Measurements from ENCODE around the gene TRPM5.

TRPM5 gene

DNA sequence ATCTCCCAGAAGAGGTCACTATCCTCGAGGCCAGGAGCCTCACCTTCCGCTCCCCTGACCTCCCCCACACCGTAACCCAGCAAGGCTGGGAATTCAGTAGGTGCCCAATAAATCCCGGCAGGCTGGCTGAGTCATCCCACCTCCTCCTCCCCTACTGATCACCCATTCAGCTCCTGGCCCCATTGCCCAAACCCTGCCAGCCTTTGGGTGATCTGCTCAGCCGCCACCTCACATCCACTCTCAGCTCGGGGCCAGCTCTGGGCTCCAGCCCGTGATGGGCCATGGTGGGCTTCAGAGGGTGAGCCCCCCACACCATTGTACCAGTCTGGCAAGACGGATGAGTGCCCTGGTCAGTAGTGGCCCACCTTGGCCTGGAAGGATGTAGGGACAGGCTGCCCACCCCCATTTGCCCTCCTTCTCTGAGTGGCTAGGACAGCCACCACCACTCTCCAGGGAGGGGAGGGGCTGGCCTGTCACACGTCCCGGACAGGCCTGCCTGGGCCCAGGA lies 8.2 kb downstream of the TRPM5 start:
- DNase-seq: no peak

DNA sequence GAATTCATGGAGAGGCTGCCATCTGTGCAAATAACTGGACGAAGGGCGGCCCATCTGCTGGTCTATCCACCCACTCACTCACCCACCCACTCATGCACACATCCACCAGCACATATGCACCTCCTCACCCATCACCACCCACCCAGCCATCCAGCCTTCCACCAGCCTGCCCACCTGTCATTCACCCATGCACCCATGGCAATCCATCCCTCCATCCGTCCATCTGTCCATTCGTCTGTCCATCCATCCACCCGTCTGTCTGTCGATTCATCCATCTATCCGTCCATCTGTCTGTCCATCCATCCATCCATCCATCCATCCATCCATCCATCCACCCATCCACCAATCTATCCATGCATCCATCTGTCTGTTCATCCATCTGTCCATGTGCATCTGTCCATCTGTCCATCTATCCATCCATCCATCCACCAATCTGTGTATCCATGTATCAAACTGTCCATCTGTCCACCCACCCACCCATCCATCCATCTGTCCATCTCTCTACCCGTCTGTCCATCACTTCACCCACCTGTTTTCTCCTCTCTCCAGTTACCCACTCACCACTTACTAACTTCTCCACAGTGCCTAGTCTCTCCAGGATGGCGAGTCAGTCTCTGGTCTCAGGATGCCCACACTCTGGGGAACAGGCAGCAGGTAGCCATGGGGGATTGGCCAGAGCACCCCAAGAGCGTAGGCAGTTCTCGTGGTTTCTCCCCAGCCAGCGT lies 8.9 kb downstream of the TRPM5 start:
- DNase-seq: no peak

DNA sequence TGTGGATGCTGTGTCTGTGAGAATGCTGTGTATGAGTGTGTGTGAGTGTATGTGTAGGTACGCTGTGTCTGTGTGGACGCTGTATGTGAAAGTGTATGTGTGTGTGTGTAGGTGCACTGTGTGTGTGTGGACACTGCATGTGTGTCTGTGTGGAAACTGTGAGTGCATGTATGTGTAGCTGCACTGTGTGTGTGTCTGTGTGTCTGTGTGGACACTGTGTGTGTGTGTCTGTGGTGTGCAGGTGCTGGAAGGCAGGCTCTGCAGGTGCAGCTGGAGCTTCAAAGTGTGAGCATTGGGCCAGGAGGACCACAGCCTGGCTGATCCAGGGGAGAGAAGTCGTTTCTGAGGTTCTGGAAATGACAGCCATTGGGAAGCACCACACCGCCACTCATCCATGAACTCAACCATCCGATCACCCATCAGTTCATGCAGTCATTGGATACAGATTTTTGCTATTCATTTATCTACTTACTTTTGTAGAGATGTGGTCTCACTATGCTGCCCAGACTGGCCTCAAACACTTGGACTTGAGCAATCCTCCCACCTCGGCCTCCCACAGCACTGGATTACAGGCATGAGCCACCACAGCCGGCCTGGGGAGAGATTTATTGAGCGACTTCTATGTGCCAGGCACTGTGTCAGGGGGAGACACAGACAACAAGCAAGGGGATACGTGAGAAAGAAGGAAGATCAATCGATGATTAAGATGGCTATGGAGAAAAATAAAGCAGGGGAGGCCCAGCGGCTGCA lies 9.6 kb downstream of the TRPM5 start:
- no peak for DNase-seq

DNA sequence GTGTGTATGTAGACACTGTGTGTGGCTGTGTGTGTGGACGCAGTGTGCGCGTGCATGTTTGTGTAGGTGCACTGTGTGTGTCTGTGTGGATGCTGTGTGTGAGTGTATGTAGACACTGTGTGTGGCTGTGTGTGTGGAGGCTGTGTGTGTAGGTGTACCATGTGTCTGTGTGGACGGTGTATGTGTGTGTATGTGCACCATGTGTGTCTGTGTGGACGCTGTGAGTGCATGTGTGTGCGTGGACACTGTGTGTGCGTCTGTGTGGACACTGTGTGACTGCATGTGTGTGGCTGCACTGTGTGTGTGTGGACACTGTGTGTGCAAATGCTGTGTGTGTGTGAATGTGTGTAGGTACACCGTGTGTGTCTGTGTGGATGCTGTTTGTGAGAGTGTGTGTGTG lies 10.3 kb downstream of the TRPM5 start:
- DNase-seq: no peak

DNA sequence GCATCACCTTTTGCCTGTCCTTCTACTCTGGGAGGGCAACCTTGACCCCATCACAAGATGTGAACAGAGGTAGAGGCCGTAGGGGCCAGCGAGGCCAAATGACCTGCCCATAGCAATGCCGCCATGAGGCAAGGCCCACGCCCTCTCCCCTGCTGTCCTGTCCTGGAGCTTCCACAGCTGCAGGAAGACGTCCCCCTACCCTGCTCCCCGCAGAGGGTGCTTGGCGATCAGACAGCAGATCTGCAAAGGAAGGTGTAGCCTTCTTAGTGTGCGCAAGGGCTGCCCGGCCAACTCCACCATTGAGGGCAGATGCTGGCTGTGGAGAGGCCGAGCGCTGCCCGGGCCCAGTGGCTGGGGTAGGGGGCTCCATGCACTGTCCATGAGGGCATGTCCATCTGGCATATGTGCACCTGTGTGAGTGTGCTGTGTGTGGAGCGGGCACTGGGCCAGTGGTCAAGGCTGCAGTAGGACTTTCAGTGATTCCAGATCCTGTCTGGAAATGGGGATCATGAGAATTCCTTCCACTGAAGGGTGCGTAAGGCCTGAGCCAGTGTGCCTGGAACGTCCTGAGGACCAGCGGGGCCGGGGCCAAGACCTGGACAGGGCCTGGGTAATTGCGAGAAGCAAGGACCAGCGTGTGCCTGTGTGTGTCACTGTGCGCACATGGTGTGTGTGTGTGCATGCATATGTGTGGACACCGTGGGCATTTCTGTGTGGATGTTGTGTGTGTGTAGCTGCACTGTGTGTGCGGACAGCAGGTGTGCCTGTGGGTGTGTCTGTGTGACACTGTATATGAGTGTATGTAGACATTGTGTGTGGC lies 11.0 kb downstream of the TRPM5 start:
- DNase-seq: no peak

DNA sequence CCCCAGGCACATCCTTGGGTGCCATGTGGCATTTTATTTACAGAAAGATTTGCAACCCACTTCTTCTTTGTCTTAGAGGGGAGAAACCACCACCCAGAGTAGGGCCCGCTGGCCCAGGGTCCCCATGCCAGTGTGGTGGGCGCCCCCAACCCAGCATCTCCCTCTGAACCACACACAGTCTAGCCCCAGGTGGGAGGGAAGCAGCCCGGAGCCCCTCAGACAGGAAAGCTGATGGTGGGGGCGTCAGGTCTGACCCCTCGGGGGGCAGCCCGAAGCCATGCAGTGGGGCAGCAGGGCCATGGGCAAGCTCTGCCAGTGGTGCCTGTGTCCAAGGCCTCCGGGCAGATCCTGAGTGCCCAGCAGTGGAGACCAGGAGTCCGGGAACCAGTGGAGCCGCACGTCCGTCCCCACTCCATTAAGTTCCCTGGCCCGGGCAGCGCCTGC lies 11.7 kb downstream of the TRPM5 start:
- no peak for DNase-seq

DNA sequence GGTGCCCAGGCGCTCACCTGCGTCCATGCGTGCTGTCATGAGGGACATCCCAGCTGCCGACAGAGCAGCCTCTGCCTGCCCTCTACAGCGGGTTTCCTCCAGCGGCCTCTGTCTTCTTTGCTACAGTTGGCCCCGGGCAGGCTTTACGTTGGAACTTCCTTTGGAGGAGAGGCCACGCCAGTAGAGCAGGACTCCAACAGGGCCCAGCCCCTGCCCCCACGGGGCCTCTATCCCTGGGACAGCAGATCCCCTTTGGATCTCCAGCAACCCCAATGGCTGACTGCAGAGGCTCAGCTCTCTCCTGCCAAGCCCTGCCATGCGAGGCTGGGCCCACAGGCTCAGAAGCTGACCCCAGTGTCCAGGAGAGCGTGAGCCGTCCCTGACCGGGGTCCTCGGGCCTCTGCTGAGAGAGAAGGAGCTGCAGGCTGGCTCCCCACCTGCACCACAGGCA lies 12.1 kb downstream of the TRPM5 start:
- no peak for DNase-seq

DNA sequence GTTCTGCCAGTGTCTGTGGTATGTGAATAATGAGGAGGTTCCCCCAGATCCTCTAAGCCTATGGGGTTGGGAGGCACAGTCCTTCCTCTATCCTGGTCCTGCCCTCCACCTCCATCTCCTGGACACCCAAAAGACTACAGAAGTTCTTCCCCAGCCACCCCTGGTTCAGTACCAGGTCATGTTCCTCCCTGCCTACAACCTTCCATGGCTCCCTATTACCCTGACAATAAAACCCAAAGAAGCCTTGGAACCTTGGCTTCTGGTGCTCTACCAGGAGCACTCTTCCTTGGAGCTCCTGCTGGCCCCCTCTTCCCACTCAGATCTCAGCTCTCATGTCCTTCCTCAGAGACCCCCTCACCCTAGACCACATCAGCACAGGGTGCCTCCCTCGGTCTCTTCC lies 12.9 kb downstream of the TRPM5 start:
- no peak for DNase-seq

DNA sequence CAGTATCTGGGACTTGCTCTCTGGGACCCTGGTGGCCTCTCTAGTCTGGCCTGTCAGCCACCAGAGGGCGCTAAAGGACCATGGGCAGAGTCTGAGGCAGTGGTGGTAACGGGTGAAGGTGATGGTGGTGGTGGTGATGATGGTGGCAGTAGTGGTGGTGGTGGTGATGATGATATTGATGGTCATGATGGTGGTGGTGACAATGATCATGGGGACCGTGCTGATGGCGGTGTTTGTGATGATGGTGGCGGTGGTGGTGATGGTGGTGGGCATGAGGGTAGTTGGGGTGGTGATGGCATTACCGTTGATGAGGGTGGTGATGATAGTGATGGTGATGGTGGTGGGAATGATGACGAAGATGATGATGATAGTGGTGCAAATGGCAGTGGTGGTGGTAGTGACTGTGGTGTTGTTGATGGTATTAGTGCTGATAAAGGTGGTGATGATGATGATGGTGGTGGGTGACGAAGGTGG lies 16.0 kb downstream of the TRPM5 start:
- peak; percentile 85 for DNase-seq

DNA sequence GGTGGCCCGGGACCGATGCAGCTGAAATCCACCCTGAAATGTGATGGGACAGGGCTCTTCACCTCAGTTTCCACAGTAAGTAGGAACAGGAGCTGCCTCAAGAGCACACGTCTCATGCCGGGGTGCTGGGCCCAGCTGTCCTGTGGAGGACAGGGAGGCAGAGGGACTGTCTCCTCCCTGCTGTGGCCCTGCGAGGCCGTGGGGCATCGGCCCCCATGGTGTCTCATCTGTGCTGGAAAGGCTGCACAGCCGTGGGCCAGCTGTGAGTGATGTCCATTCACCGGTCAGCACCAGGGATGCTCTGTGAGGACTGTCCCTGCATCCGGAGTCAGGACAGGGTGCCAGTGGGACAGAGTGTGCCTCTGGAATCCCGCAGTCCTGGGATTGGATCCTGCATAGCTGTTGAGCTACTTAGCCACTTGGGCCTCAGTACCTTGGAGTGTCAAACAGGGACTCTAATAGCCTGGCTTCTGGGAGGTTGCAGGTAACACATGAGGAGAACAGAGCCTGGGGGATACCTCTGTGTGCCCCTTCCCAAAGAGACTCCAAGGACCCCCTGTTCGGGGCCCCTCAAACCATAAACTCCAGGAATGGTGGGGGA lies 16.5 kb downstream of the TRPM5 start:
- DNase-seq: no peak

DNA sequence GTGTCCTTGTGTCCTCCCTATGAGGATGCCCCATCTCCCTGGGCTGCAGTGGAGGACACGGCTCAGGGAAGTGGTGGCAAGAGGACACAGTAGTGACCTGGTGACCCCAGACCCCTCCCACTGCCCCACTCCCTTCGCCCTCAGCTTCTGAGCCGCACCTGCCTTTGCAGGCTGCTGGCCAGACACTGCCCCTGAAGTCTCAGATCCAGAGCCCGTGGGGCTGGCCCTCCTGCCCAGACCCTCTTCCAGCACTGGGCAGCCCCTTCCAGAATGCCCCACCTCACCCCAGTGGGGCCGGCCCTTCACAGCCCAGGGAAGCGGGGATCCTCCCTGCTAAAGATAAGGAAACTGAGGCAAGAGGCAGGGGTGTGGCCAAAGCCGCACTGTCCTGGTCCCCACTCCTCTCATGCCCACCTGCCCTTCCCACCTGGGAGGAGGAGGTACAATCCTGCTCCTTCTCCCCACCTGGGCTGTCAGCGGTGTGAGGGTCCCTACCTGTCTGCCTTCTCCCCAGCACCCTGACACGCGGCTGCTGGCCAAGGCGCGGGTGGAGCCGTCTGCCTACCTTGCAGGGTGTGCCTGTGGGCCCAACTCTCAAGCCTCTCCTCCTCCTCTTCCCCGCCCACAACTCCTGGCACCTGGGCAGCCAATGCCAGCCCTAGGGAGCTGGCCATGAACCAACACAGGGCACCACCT lies 17.3 kb downstream of the TRPM5 start:
- no peak for DNase-seq

DNA sequence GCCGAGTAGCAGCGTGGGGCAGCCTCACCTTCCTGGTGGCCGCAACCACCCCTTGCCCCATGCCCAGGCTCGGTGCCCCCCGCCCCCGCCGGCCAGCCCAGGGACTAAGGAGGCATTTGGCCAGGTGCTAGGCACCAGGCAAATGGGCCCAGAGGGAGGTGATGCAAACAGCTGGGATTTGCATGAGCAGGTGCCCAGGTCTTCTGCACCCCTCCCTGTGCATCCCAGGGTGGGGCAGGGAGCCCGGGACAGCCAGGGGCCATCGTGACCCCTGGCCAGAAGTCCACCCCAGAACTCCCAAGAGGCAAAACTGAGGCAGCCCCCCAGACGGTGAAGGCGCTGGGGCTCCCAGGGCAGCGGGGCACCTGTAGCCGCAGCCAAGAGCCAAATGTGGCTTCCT lies 18.1 kb downstream of the TRPM5 start:
- no peak for DNase-seq

DNA sequence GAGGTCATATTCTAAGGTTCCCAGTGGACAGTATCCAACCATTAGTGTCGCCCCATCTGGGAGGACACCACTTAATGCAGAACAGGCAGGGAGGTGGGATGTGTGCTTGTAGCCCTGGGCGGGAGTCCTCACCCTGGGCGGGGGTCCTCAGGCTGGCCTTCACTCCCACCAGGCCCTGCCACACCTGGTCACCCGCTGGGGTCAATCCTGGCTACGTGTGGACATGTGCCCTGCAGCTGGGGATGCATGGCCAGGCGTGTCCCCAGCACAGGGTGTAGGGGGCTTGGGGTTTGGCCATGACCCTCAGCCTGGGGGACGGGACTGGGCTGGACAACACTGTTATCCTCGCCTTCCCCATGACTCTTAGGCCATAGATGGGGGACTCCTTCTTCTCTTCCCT lies 18.8 kb downstream of the TRPM5 start:
- no peak for DNase-seq

DNA sequence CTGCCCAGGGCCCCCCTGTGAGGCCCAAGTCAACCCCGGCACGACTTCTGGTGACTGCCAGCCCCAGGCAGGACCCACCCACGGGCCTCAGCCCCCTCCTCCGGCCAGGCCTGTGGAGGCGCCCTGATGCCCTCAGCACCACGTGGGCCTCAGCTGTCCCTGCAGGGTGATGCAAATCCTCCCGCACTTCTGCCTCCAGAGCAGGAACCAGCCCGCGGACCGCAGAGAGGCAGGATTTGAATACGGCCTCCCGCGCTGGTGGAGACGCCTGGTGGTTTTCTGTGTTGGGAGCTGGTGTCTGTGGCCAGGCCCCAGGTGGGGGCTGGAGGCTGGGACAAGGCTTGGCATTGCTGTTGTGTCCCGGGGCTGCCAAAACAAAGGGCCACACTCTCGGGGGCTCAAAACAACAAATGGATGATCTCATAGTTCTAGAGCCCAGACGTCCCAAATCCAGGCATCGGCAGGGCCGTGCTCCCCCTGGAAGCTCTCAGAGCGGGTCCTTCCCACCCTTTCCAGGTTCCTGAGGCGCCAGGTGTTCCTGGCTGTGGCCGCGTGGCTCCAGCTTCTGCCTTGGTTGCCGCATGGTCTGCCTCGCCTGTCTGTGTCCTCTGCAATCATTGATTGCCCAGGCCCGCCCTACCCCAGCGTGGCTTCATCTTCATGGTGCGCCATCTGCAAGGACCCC lies 19.4 kb downstream of the TRPM5 start:
- DNase-seq: no peak

DNA sequence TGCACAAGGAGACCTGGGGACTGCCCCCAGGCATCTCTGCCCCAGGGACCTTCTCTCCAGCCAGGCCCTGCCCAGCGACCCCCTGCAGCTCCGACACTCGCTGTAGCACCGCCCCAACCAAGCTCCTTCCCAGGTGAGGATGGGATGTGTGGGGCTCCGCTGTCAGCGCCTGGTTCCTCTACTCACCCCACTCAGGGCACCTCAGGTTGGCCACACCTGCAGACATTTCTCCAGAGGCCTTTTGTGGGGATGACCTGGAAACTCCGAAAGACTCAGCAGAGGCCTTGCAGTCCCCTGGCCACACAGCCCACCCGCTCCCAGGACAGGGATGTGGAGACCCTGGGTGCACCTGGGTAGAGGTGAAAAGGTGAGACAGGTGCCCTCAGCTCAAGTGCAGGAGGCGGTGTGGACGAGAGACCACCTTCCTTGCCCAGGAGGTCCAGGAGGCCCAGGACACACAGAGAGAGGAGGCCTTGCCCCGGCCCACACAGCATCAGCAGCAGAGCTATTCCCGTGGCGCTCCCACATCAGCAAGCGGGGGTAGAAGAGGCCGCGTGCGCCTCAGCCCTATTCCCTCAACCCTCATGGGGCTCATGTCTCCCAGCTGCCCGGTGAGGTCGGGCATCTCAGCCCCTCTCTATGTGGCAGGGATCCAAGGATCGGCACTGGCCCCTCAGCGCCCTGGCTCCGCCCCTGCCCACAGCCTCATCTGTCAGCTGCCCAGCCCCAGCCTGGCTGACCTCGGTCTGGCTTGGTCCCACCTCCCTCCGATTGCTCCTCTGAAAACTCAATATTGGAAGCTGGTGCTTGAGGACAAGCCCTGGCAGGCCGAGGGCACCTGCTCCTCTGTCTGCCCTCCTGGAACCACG lies 20.9 kb downstream of the TRPM5 start:
- no peak for DNase-seq

DNA sequence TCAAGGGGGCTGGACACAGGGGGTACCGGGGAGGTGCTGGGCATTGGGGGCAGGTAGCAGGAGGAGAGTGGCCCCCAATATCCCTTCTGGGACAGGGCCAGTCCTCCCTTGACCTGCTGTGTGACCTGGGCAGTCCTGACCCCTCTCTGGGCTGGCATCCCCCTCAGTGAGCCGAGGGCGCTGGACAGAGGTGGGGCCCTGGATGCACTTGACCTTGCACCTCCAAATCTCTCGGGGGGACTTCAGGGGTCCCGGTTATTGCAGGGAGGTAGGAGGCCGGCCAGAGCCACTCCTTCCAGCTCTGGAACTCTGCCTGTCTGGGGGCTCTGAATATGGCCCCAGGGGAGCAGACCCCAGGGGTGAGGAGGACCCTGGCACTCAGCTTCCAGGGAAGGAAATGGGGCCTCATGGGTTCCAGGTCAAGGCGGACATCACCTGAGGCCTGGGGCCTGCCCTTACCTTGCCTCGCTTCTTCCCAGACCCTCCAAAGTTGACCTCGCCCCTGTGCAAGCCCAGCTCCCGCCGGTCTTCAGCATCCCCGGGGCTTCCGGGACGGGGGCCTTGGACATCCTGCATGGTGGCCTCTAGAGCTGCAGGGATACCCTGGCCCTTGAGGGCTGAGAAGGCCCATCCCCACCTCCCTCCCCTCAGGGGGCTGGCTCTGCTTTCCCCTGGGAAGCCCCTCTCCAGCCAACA lies 21.7 kb downstream of the TRPM5 start:
- DNase-seq: no peak

DNA sequence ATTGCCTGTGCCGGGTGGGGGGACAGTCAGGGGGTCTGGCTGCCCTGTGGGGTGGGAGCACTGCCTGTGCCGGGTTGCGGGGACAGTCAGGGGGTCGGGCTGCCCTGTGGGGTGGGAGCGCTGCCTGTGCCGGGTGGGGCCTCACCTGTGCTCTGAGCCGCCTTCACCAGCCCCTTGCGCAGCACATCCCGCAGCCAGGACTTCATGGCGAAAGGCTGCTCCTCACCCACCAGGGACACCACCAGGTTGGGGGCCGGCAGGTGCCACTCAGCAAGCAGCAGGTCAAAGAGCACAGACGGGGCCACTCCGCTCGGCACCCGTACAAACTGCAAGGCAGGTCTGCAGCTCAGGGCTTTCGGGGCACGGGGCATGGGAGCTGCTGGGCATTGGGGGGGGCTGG lies 22.3 kb downstream of the TRPM5 start:
- DNase-seq: no peak

DNA sequence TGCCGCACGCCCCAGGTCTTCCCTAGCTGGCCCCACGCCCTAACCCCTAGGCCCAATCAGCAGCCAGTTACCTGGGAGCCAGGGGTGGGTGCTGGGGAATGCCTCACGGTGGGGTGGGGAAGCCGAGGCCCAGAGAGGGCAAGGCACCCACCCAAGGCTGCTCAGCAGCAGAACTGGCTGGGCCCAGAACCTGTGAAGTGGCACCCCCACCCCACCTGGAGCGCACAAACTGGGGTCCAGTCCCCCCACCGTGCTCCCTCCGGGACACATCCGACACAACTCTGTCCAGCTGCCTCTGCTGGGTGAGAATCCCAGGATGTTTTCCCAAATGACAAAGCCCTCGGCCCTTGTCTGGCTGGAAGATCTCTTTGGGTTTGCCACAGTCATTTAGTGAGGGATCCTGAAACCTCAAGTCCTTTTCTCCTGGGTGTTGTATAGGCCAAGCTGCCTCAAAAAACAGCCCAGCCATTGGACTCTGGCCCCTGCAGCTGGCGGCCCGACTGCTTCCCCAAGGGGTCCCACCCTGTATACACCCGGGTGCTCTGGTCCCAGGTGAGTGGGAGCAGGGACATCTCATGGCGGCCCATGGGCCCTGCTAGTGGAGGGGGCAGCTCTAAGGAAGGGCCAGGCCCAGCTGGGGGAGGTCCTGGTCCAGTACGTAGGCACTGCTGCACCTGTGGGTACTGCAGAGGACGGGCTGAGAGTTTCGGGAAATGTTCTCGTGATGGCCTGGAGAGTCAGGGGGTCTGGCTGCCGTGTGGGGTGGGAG lies 22.9 kb downstream of the TRPM5 start:
- no peak for DNase-seq
